Activated T-helper 1 cell treated with anti-CD3 and anti-CD28 coated beads, Interleukin-2, amount 50 U/mL, for 16 hours (primary cell): ENCODE measurements around the gene GPR108.
A peak's percentile ranks its signal among the peaks of the same experiment; 100 is the strongest.
"Not testable (repeated sequence)": the region's sequence is repeated elsewhere in the genome, so short reads cannot be mapped to it uniquely, and the experiment has no call there.

Experiments
- DNase-seq, 2 donors: peaks; one replicate each; pipeline ENCODE4 v3.0.0-alpha.2; 2020; ENCODE audit warnings: low read depth in 1 of 2, low spot score in 1 of 2

The GPR108 gene

GRCh38 chr19:6737284-6737872 is at the start of gene GPR108:
Gene GPR108, minus strand, starts transcription at chr19:6737580. Its CDS starts 4 bp downstream, at chr19:6737576.
- peak; percentile 98 to 99 for DNase-seq

- DNase-seq = no peak
These were observed 41.8 kb upstream of the GPR108 start for GRCh38 chr19:6779206-6779605.

- no peak for DNase-seq
These were observed 41.0 kb upstream of the GPR108 start for GRCh38 chr19:6778386-6778785.

- no peak for DNase-seq
These were observed 40.1 kb upstream of the GPR108 start for GRCh38 chr19:6777434-6777833.

- no peak for DNase-seq
These were observed 39.6 kb upstream of the GPR108 start for GRCh38 chr19:6776999-6777398.

- DNase-seq = not testable (repeated sequence)
These were observed 38.7 kb upstream of the GPR108 start for GRCh38 chr19:6776045-6776444.

GRCh38 chr19:6774821-6775707 is 37.7 kb upstream of the GPR108 start:
- DNase-seq = no peak

- DNase-seq = peak in 1 of 2 donors; percentile 29
These were observed 36.0 kb upstream of the GPR108 start for GRCh38 chr19:6773323-6773931.

- DNase-seq = no peak
These were observed 35.5 kb upstream of the GPR108 start for GRCh38 chr19:6772866-6773322.

- peak; percentile 55 to 66 for DNase-seq
These were observed 34.9 kb upstream of the GPR108 start, which contains the start of gene VAV1 for GRCh38 chr19:6772028-6772865. Gene VAV1, plus strand, starts transcription at chr19:6772708. Its CDS starts 100 bp downstream, at chr19:6772808.

GRCh38 chr19:6771648-6772027 is 34.3 kb upstream of the GPR108 start:
- DNase-seq = not testable (repeated sequence)

GRCh38 chr19:6769006-6769619 is 31.7 kb upstream of the GPR108 start:
- no peak for DNase-seq

- DNase-seq = no peak
These were observed 30.9 kb upstream of the GPR108 start for GRCh38 chr19:6768236-6768785.

GRCh38 chr19:6767357-6768235 is 30.2 kb upstream of the GPR108 start, which contains the start of gene SH2D3A:
Gene SH2D3A, minus strand, starts transcription at chr19:6767435. Its CDS starts 3,687 bp downstream, at chr19:6763748.
- peak; percentile 87 to 90 for DNase-seq

GRCh38 chr19:6767081-6767356 is 29.6 kb upstream of the GPR108 start:
- no peak for DNase-seq

GRCh38 chr19:6766357-6767080 is 29.1 kb upstream of the GPR108 start:
- DNase-seq = no peak

GRCh38 chr19:6765738-6766356 is 28.5 kb upstream of the GPR108 start:
- no peak for DNase-seq

- not testable (repeated sequence) for DNase-seq
These were observed 24.9 kb upstream of the GPR108 start for GRCh38 chr19:6762253-6762797.
